Measurements from ENCODE around the gene CDH13.
A peak's percentile ranks its signal among the peaks of the same experiment; 100 is the strongest.

The CDH13 gene

DNA sequence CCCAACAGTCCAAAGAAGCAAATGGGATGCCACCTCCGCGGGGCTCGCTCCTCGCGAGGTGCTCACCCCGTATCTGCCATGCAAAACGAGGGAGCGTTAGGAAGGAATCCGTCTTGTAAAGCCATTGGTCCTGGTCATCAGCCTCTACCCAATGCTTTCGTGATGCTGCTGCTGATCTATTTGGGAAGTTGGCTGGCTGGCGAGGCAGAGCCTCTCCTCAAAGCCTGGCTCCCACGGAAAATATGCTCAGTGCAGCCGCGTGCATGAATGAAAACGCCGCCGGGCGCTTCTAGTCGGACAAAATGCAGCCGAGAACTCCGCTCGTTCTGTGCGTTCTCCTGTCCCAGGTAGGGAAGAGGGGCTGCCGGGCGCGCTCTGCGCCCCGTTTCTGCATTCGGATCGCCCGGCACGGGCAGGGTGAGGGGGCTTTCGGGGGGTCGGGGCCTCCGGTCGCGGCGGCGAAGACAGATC lies at the start of gene CDH13:
Gene CDH13 (plus strand): TSS at position 179 of the 471 bp plus-strand sequence.
- DNase-seq (ENCODE audit: low read depth) = no peak

DNA sequence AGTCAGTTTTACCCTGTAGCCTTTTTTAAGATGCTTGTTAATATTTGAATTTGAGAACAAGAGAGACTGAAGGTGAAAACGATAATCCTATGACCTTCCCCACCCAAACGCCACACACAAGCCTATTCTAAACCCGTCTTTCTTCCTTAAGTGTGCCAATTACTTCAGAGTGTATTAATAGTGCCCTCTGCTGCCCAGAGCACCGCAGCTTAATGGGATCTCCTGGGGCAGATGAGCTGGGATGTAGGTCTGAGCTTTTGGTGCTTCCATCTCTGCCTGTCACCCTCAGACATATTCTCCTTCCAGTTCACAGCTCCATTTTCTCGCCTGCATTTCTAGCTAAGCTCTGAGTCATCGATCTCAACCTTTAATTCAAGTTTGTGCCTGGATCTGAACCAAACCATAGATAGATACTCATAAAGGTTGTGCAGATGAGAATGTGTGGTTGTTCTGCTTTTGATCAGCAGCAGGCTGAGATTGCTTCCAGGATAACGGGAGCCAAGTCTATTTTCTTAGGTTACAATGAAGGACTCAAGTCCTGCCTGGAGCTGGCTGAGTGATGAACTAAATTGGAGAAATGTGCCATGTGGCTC lies 46.4 kb upstream of the CDH13 start:
- no peak for DNase-seq (ENCODE audit: low read depth)

DNA sequence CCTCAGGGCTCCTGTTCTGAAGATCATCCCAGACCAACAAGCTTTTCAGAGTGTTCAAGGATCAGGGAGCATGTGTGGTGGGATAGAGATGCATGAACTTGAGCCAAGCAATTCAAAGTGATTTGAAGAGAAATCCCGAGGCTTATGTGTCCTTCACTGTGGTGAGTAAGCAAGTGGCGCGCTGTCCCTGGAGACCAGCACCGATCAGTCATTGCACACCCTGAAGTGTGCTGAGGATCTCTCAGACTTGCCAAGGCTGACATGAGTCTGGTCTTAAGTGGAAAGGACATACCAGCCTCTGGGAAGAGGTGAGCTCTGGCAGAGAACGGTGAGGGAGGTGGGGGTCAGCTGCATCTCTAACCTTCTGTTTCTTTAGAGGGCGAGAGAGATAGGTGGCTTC lies 43.8 kb upstream of the CDH13 start:
- no peak for DNase-seq (ENCODE audit: low read depth)

DNA sequence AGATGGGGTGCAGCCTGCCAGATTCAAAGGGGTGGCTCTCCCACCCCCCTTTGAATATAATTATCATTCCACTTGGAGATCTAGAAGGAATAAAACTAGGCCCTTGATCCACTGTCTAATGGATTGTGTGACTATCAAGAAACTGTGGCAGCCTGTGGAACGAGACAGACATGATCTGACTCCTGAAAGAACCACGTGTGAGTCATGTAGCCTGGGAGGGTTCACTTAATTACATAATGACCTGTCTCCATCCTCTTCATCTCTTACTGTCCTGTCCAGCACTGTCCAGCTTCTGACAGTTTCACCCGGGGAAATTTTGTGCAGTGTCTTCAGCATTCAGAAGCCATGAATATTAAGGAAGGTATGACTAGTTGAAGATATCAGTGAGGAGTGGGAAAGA lies 43.3 kb upstream of the CDH13 start:
- no peak for DNase-seq (ENCODE audit: low read depth)

DNA sequence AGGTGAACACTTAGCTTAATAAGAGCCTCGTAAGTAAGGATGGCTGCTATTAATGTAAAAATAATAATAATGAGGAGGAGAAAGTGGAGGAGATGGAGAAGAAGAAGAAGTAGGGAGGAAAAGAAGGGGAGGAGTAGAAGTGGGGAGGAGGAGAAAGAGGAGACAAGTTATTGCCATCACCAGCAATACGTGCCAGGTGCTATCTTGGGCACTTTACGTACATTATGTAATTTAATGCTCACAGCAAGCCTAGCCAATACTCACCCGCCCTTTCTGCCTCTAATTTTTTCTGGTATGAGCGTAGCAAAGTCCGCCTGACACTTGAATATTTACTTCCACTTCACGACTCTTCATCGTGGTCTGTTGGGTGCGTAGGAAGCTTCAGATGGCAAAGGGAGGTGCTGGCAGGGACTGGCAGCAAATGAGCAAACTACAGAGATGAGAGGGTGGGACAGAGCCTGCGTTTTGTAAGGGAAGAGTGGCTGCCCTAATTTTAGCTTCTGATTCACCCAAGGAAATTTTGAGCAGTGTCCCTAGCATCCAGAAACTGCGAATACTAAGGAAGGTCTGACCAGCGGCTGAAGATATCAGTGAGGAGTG lies 42.1 kb upstream of the CDH13 start:
- no peak for DNase-seq (ENCODE audit: low read depth)

DNA sequence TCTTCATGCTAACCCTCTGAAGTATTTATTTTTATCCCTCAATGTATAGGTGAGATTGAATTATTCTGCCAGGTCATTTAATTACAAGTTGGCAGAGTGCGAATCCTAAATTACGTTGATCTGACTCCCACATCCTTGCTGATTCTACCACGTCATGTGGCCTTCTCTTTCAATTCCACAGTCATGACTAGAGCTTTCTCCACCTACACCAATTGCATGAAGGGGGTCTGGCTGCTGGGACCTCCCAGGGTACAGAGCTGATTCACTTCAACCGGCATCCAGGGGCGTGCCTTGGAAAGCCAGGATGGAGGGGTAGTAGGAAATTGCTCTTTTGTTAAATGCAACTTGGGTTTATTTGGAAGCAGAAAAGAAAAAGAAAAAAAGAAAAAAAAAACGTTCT lies 41.1 kb upstream of the CDH13 start:
- DNase-seq (ENCODE audit: low read depth) = no peak

DNA sequence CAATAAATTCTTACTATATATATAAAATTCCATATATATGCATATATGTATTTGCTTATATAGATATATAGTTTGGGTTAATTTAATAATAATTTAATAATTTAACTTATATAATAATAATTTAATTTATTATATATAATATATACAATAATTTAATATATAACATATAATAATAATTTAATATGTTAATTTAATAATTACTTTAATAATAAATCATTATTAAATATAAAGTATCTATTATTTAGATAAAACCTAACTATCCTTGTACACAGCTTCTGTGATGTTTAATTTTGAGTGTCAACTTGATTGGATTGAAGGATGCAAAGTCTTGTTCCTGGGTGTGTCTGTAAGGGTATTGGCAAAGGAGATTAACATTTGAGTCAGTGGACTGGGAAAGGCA lies 40.6 kb upstream of the CDH13 start:
- DNase-seq (ENCODE audit: low read depth) = no peak

DNA sequence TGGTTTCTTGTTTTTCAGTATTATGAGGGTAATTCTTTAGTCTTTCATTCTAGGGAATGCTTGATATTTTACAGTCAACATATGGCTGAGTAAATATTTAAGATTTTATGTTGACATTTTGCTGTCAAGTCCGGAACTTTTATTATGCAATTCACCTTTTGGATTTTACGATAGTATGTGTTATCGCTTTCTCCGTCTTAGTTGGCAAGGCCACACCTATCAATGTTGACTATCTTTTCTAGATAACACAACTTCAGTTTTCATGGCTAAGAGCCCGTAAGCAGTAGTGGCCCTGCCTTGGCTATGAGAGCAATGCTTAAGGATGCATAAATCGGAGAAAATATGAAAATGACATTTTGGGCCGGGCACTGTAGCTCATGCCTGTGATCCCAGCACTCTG lies 39.5 kb upstream of the CDH13 start:
- no peak for DNase-seq (ENCODE audit: low read depth)

DNA sequence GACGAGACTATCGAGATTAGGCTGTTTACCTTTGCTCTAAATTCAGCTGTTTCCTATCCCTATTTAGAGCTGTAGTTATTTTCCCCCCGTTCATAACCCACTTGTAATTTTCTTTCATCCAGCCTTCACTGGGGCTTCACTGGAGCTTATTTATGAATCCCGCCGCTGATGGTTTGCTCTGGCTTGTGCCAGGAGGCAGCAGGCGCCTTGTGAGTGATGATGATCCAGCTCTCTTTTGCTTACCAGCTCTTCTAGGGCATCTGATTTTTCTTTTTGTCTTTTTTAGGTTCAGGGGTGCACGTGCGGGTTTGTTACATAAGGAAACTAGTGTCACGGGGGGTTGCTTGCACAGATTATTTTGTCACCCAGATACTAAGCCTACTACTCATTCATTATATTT lies 37.4 kb upstream of the CDH13 start:
- DNase-seq (ENCODE audit: low read depth) = no peak

DNA sequence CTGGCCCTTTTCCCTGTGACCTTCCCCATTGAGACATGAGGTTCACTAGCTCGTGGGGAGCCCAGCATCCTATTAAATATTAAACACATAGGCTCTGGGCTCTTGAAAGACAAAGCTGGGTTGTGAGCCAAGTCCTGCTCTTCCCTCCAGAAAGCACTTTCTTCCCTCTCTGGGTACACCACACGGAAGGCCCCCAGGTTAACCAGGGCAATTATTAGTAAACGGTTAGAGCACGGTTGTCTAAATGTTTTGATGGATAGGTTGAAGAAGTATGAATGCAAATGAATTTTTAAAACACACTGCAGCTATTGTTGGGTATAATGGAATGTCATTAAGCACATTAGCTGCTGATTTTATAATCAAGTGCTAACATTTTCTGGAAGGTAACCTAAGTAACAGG lies 32.7 kb upstream of the CDH13 start:
- DNase-seq (ENCODE audit: low read depth) = no peak

DNA sequence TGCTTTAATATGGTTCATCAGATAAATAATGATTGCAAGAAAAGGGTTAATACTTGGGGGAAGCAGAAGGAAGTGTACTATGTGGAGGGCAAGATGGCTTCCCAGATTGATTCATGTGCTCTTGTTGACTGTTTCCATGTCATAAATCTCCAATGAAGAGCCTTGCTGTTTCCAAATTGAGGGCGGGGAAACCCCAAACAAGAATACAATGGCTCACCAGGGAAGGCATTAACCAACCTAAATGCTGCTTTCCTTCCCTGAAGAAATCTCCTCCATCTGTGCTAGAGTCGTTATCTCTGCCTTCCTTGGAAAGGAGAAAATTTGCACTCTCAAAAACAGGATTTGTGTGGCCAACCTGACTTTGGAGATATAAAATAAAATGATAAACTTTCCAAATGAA lies 28.0 kb upstream of the CDH13 start:
- no peak for DNase-seq (ENCODE audit: low read depth)

DNA sequence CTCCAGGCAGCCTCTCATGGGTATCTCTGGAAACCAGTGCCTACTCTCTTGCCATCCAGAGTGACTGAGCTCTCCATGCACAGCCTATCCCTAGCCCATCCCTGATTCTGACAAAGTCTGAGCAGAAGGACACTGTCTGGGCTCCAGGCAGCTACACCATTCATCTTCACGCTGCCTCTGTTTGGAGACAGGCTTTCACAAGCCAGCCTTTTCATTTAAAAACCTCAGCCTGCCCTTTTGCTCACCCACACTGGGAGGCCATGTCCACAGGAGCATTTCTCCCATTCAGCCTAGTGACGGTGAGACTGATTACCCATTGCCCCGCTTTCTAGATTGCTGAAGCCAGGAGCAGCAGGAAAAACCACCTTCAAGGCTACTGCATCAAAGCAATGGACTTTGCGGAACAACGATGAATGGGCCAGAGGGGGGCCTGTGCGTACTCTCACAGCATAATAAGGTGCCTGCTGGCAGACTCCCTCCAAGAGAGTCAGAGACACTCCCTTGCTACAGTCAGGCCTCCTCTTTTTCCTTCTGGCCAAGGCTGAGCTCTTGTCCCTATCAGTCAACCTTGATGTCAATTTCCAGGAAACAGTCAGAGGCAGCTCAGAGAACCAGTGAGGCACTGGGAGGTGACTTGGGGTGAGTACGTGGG lies 24.7 kb upstream of the CDH13 start:
- DNase-seq (ENCODE audit: low read depth) = no peak

DNA sequence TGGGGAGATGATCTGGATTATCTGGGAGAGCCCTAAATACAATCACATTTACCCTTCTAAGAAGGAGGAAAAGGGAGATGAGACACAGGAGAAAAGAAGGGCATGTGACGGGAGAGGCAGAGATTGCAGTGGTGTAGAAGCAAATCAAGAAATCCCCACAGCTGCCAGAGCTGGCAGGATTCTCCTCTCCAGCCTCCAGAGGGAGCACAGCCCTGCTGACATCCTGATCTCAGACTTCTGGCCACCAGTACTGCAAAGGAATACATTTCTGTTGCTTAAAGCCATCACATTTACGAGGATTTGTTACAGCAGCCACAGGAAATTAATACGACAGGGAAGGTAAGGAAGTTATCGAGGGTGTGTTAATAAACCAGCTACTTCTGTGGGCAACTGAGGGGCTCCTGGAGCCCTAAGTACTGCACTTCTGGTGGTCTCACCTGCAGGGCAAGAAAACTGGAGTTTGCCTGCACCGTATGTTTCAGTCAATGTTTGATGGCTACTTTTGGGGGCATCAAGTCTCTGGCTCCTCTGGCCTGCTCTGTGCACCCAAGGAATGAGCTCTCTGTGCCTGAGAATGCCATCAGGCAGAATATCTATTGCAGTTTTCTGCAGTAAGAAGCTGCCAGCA lies 22.9 kb upstream of the CDH13 start:
- DNase-seq (ENCODE audit: low read depth) = peak; percentile 24

DNA sequence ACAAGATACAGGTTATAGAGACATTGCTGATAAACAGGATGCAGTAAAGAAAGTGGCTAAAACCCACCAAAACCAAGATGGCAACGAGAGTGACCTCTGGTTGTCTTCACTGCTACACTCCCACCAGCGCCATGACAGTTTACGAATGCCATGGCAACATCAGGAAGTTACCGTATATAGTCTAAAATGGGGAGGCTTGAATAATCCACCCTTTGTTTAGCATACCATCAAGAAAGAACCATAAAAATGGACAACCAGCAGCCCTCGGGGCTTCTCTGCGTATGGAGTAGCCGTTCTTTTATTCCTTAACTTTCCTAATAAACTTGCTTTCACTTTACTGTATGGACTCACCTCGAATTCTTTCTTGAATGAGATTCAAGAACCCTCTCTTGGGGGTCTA lies 21.7 kb upstream of the CDH13 start:
- no peak for DNase-seq (ENCODE audit: low read depth)

DNA sequence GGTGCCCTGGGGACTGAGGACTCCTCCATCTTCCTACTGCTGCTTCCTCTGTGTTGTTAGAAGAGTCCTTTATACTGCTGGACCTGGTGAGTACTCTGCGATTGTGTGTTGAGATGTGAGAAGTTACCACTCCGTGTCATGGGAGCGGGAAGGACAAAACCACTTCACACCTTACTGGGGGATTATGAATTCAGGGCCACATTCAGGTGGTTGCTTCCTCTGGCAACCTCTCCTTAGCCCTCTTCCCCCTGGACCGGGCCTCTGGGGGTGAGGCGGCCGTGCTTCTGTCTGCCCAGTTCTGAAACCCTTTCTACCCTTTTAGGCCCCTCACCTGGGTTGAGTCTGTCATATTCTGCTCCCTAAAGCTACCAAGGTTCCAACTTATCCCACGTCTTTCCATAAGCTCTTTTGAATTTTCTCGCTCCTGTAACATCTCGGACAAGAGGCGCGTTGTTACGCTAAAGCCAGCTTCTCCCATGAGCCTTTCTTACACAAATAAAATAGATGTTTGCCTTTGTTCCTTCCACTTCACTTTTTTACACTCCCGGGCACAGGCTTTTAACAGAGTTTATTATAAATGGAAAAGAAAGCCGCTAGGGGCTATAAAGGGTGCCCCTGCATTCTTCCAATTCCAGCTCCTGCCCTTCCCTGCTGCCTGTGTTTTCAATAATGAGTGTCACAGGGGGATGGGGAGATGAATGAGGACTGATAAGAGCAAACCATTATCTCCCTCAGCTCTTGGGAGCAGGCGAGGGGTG lies 20.7 kb upstream of the CDH13 start:
- DNase-seq (ENCODE audit: low read depth) = no peak

DNA sequence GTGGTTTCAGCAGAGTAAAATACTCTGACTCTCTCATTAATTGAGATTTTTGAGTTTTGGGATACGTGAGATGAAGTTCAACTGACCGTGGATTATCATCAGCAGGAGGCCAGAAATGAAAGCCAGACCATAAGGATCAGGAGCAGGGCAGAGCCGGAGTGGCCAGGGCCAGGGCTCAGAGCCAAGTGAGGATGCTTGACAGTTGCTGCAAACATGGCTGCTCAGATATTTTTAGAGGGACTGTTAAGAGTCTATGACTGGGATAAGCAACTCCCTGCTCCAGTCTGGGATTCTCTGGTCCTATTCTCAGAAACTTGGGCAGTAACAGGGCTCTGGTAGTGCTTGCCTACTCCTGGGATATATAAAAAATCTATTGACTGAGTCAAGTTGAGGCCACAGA lies 17.6 kb upstream of the CDH13 start:
- DNase-seq (ENCODE audit: low read depth) = no peak

DNA sequence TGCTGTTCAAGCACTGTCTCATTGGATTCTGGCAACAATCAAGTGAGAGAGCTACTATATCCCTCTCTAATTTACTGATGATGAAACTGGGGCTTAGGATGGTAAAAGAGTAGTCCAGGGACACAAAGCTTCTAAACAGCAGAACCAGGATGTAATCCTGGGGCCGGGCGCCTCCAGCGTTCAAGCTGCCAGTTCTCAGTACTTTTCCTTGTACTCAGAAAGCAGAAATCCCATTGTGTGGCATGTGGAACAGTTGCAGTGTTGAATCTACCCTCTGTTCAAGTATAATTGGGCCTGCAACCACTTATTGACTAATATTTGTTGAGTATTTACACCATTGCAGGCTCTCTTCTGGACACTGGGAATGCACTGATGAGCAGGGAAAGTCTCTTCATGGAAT lies 14.5 kb upstream of the CDH13 start:
- DNase-seq (ENCODE audit: low read depth) = no peak

DNA sequence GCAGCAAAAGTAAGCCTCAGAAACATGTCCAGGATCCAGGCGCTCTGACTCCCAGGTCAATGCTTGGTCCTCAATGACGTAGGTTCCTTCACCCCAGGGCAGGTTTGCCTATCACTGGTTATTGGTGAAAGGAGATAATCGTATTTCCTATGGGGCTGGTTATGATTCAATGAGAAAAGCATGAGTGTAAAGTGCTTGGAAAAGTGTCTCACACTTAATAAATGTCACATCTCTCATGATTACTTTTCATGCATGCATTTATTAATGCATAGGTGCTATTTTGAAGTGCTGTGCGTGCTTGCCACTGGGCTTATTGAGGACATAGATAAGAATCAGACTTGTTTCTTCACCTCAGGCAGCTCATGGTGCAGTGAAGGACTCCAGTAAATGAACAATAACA lies 10.4 kb upstream of the CDH13 start:
- DNase-seq (ENCODE audit: low read depth) = no peak

DNA sequence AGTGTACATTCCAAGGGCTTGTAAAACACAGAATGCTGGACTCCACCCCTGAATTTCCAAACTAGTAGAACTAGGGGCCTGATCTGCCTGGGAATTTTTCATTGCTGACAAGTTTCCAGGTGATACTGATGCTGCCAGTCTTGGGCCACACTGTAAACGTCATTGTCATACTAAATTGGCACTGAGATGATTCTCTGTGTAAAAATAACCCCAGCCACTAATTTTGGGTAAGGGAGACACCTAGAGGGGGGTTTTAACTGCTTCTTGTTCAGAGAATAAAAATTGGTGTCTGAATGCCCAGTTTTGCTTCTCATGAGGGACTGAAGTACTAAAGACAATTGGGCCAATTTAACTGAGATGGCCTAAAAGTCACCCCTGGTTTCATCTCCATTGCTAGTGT lies 5.0 kb upstream of the CDH13 start:
- no peak for DNase-seq (ENCODE audit: low read depth)

DNA sequence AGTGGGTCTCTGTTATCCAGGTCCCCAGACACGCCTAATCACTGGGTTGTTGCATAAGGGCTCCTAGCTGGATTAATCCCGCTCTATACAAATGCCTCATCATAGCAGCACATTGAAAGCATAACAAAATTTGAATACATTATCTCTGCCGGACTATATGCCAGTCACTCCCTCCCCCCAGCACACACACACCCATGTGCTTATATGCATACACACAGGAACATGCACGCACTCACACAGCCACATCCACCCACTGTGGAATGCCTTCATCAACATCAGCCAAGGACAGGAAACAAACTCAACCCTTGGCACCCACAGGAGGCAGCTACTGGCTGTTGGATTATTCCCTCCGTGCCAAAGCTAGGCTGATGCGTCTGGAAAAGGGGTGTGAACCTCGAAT lies 3.5 kb upstream of the CDH13 start:
- no peak for DNase-seq (ENCODE audit: low read depth)

DNA sequence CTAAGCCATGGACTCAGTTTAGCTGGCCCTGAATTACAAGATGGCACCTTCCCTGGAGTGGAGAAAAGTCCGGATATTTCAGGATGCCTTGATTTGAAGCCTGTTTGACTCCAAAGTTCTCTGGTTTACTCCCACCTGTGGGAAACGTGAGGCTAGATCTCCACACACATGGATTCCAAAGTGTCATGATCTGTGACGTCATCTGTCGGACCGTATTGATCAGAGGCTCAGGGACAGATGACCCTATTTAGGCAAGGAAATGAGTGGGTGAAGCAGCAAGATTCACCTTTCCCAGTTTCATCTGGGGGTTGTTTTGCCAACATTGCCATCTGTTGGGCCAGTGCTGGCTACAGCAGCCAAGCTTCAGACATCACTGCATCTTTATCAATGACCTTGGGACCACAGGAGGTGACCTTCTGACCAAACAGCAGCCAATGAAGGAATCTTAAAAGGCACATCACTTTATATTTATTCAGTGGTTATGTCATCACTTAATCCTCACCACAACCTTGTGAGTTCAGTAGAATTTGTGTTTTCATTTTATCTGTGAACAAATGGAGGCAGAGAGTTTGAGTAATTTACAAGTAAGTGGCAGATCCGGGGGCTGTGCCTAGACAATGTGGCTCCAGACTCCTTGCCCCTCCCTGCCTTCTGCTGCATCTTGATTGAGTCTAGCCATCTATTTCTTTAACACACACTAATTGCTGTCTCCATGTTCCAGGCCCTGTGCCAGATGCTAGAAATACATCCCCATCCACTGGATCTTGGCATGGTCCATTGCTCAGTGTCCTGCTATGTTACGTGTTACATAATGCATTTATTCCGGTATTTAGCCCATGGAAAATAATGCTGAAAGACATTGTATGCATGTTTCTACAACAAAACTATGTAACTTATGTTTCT lies 1.5 kb upstream of the CDH13 start:
- no peak for DNase-seq (ENCODE audit: low read depth)

DNA sequence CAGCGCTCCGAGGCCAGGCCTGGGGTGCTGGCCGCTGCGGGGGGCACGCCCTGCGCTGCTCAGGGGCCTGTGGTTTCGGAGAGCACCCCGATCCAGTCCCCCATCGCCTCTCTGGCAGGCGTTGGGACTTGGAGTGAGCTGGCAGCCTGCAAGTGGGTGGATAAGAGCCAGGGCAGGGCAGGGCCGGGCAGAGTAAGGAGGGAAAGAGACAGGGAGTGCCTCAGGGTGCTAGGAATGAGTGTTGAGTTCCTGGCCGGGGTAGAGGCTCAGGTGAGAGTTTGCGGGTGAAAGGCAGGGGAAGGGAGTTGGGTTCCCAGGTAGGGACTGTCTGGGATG lies 1.3 kb downstream of the CDH13 start:
- DNase-seq (ENCODE audit: low read depth) = no peak

Data from fibroblast of the conjunctiva (primary cell).